Mesothelial cell of epicardium (in vitro differentiated cells): ENCODE data around the gene CDKL1. TPM values are rescaled to one million over a fixed set of nuclear protein-coding genes. Genes with fewer than 3 reads are reported as not detected.

Experiments
- DNase-seq, 2 experiments: peaks; one replicate each; pipeline ENCODE4 v3.0.0; 2021; ENCODE audit warnings: low spot score in 2 of 2; ENCODE audit not compliant: unreplicated experiment in 2 of 2
- H3K27ac Mint-ChIP-seq: 2 replicates; pipeline ENCODE4 v1.8.0; 2021; ENCODE audit warnings: mixed read lengths
- H3K27me3 Mint-ChIP-seq: 2 replicates; pipeline ENCODE4 v1.8.0; 2021; ENCODE audit warnings: low read depth, mixed read lengths
- H3K36me3 Mint-ChIP-seq: 2 replicates; pipeline ENCODE4 v1.8.0; 2021; ENCODE audit warnings: mixed read lengths
- H3K4me1 Mint-ChIP-seq: 2 replicates; pipeline ENCODE4 v1.8.0; 2021; ENCODE audit warnings: mixed read lengths
- H3K4me3 Mint-ChIP-seq: 2 replicates; pipeline ENCODE4 v1.8.0; 2021; ENCODE audit warnings: mild to moderate bottlenecking, moderate library complexity, mixed read lengths
- H3K9me3 Mint-ChIP-seq: 2 replicates; pipeline ENCODE4 v1.8.0; 2021; ENCODE audit warnings: mixed read lengths
- total RNA-seq: library from RNA; stranded (reverse); gene quantifications from 3 replicates; pipeline ENCODE4 v1.2.1, GENCODE V29; 2021
- TF ChIP-seq, protein P1 (sequence below): fragments of 200-600 bp; sonication (generic); IDR thresholded peaks from one replicate; pipeline ENCODE4 v1.5.0; 2021; ENCODE audit warnings: antibody characterized with exemption; ENCODE audit not compliant: unreplicated experiment

The CDKL1 gene
- total RNA-seq, 1 donor from 2014 or later: 1.8 TPM

- Mint-ChIP-seq H3K36me3 (no peaks in the 10 kb centered on the region), H3K9me3 (no peaks in the 10 kb centered on the region), H3K4me3 (no peak overlapping the region), H3K27ac (no peak overlapping the region), H3K27me3 (no peaks in the 10 kb centered on the region), H3K4me1 (peaks cover 8% of the 10 kb centered on the region)
- DNase-seq: no peak
- TF ChIP-seq, protein P1, sequence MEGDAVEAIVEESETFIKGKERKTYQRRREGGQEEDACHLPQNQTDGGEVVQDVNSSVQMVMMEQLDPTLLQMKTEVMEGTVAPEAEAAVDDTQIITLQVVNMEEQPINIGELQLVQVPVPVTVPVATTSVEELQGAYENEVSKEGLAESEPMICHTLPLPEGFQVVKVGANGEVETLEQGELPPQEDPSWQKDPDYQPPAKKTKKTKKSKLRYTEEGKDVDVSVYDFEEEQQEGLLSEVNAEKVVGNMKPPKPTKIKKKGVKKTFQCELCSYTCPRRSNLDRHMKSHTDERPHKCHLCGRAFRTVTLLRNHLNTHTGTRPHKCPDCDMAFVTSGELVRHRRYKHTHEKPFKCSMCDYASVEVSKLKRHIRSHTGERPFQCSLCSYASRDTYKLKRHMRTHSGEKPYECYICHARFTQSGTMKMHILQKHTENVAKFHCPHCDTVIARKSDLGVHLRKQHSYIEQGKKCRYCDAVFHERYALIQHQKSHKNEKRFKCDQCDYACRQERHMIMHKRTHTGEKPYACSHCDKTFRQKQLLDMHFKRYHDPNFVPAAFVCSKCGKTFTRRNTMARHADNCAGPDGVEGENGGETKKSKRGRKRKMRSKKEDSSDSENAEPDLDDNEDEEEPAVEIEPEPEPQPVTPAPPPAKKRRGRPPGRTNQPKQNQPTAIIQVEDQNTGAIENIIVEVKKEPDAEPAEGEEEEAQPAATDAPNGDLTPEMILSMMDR: no peak
Measured at GRCh38 chr14:50353126-50353525, 43.6 kb downstream of the CDKL1 start.

GRCh38 chr14:50352584-50352983 is 44.1 kb downstream of the CDKL1 start:
- DNase-seq: no peak

DNA sequence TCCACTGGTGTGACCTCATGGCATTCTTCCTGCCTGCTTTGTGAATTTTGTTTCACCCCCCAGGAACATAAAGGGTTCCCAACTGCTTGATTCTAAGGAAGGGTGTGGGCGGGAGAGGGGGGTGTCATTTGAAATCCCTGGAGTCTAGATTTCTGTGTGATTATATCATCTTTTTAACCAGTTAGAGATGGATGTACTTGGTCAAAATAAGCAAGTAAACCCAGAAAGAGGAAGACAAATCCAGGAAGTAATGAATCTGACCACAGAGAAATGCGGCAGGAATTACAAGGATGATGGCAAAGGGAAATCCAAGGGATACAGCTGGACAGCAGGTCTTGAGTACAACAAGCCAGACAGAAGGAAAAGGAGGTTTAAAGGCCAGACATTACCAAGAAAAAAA is 45.7 kb downstream of the CDKL1 start:
- Mint-ChIP-seq H3K9me3 (no peaks in the 10 kb centered on the region), H3K27ac (no peak overlapping the region), H3K4me1 (peaks cover 10% of the 10 kb centered on the region), H3K27me3 (no peaks in the 10 kb centered on the region), H3K36me3 (no peaks in the 10 kb centered on the region), H3K4me3 (no peak overlapping the region)
- no peak for DNase-seq
- TF ChIP-seq, protein P1: no peak

More at GRCh38 chr14:50352584-50352983, 44.1 kb downstream of the CDKL1 start:
- TF ChIP-seq, protein P1: no peak
- H3K36me3 Mint-ChIP-seq: no peaks in the 10 kb centered on the region
- H3K27me3 Mint-ChIP-seq: no peaks in the 10 kb centered on the region
- no peaks in the 10 kb centered on the region for H3K9me3 Mint-ChIP-seq
- no peak overlapping the region for H3K27ac Mint-ChIP-seq
- H3K4me1 Mint-ChIP-seq: peaks cover 9% of the 10 kb centered on the region
- no peak overlapping the region for H3K4me3 Mint-ChIP-seq

DNA sequence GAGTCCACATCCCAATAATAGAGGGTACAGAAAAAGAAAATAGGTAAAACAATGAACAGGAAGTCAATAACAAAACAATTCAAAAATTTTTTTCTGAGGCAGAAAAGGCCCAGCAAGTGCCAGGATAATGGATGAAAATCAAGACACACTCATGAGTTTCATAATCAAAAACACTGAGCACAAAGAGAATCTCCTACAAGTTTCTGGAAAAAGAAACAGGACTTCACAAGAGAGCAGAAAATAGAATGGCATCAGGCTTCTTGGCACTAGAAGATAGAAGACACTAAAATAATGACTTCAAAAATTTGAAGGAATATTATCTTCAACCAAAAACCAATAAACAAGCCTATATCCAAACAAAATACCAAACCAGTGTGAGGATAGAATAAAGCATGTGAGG is 47.7 kb downstream of the CDKL1 start:
- TF ChIP-seq, protein P1: no peak
- Mint-ChIP-seq H3K4me1 (peaks cover 15% of the 10 kb centered on the region), H3K27ac (no peak overlapping the region), H3K36me3 (no peaks in the 10 kb centered on the region), H3K4me3 (no peak overlapping the region), H3K27me3 (no peaks in the 10 kb centered on the region), H3K9me3 (no peaks in the 10 kb centered on the region)
- no peak for DNase-seq

DNA sequence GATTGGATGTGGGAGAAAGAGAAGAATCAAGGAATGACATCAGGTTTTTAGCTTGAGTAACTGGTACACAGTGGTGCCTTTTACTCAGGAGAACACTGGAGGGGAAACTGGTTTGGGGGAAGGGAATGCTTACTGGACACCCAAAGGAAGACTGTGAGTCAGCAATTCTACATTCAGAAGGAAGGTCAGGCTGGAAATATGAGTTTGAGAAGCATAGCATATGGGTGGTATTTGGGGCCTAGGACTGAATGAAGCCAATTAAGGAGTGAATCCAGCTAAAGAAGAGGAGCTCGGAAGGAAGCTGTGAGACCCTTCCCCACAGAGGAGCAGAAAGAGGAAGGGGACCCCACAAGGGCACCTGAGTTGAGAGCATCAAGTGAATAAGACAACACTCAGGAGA is 49.2 kb downstream of the CDKL1 start:
- peaks cover 21% of the 10 kb centered on the region for H3K4me1 Mint-ChIP-seq
- no peak overlapping the region for H3K27ac Mint-ChIP-seq
- H3K9me3 Mint-ChIP-seq: no peaks in the 10 kb centered on the region
- H3K4me3 Mint-ChIP-seq: no peak overlapping the region
- H3K27me3 Mint-ChIP-seq: no peaks in the 10 kb centered on the region
- H3K36me3 Mint-ChIP-seq: no peaks in the 10 kb centered on the region
- no peak for DNase-seq
- TF ChIP-seq, protein P1: no peak

DNA sequence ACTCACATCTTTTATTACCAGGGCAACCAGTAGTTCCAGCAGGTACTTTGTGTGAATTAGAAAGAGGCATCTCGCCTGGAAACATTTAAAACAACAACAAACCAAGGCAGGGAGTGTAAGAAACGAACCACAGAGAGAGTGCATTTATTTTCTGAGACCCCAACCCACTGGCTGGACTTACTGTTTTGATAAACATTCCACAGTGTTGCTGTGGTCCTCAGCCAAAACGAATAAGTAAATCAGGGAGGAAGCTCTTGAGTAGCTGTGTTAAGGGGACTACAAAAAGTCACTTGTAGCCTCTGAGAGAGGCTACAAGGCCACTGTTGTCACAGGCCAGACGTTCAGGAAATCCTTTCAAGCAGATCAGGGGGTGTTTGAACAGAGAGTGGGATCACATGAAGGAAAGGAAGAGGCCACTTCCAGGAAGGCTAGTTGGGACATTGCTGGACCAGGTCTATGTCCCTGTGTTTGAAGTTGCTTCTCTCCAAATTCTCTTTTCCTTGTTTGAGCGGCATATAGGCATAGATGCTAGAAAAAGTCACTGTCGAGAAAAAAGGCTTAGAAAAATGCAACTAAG is 50.7 kb downstream of the CDKL1 start:
- Mint-ChIP-seq H3K4me1 (peaks cover 21% of the 10 kb centered on the region), H3K9me3 (no peaks in the 10 kb centered on the region), H3K4me3 (no peak overlapping the region), H3K36me3 (no peaks in the 10 kb centered on the region), H3K27ac (no peak overlapping the region), H3K27me3 (no peaks in the 10 kb centered on the region)
- DNase-seq: no peak
- TF ChIP-seq, protein P1: no peak
